Heart left ventricle (tissue), 13 donors: ENCODE data around the gene MCM5.

Source experiments
- POLR2A ChIP-seq, 2 donors: fragments of 450-650 bp; IDR thresholded peaks; one replicate each; pipeline ENCODE4 v1.6.1; 2017; ENCODE audit warnings: antibody characterized with exemption in 2 of 2, mild to moderate bottlenecking in 2 of 2, moderate library complexity in 2 of 2
- TF ChIP-seq, protein P1 (sequence below), 12 donors: fragments of 200-600 bp; sonication (generic) in 4 of 12; IDR thresholded peaks; one replicate each; pipeline versions ENCODE4 v1.5.0 to v1.8.0; 2018 to 2022; ENCODE audit warnings: antibody characterized with exemption in 12 of 12, mild to moderate bottlenecking in 5 of 12
- donor health status: ischemic (EF 13 %, LVEDD 7.1; RV severe dilation, severe dysfunction).
- donor health status: DM: no; HTN: yes; CAD: no.
- donor health status: DM: no; HTN: no; CAD: no.
- donor health status: ischemic (EF 25% LVEDD 6.9; RV normal size, moderate dysfunction).
- donor health status: ischemic (EF 25% LVEDD 5.7; RV mildly dilated, moderate dysfunction).
- donor health status: ischemic (EF 35%, LVEDD 5.7; RV mildly dilated, moderate dysfunction).
- donor health status: nonischemic (EF 11% LVEDD 7.7; RV severe dilation, severe dysfunction).
- donor health status: DM: yes; HTN: yes; CAD: no.
- donor health status: PGD.
- donor health status: ischemic (EF 29% LVEDD 5.4; RV normal size, mild dysfunction).
- donor health status: nonischemic (EF 23%, LVEDD 6.1; RV moderate dilation, normal function).

DNA sequence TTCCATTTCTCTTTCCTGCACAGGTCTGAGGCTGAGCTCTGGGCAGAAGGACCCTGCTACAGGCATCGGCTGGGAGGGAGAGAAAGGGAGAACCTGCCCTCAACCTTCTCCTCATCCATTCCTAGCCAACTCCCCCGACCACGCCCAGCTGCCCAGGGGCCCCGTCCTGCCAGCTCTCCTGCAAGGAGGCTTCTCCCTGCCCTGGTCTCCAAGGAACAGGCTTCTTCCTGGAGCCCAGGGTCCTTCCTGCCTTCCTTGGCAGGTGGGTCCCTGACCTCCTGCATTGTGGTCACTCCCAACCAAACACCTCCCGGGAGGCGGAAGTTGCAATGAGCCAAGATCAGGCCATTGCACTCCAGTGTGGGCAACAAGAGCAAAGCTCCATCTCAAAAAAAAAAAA, 31.6 kb upstream of the MCM5 start:
- TF ChIP-seq, protein P1, sequence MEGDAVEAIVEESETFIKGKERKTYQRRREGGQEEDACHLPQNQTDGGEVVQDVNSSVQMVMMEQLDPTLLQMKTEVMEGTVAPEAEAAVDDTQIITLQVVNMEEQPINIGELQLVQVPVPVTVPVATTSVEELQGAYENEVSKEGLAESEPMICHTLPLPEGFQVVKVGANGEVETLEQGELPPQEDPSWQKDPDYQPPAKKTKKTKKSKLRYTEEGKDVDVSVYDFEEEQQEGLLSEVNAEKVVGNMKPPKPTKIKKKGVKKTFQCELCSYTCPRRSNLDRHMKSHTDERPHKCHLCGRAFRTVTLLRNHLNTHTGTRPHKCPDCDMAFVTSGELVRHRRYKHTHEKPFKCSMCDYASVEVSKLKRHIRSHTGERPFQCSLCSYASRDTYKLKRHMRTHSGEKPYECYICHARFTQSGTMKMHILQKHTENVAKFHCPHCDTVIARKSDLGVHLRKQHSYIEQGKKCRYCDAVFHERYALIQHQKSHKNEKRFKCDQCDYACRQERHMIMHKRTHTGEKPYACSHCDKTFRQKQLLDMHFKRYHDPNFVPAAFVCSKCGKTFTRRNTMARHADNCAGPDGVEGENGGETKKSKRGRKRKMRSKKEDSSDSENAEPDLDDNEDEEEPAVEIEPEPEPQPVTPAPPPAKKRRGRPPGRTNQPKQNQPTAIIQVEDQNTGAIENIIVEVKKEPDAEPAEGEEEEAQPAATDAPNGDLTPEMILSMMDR (IDR thresholded peaks at IDR 0.05), result no peak
- no peak for TF ChIP-seq POLR2A (IDR thresholded peaks at IDR 0.05)
